Muscle of leg (tissue), 11 donors: ENCODE results near the gene PCSK6. TPM values are rescaled to one million over a fixed set of nuclear protein-coding genes. Genes with fewer than 3 reads are reported as not detected.

Source experiments
- DNase-seq: peaks from one replicate; pipeline ENCODE4 v3.0.0; 2013
- H3K27ac ChIP-seq: one replicate; pipeline ENCODE4 v1.5.1; 2013; ENCODE audit warnings: mild to moderate bottlenecking, low read length, control low read depth
- H3K27me3 ChIP-seq: one replicate; pipeline ENCODE4 v1.6.1; 2013; ENCODE audit warnings: low read length; ENCODE audit not compliant: control insufficient read depth, insufficient read depth
- H3K36me3 ChIP-seq: one replicate; pipeline ENCODE4 v1.6.1; 2013; ENCODE audit warnings: low read length; ENCODE audit not compliant: control insufficient read depth, insufficient read depth
- H3K4me1 ChIP-seq: one replicate; pipeline ENCODE4 v1.6.1; 2013; ENCODE audit warnings: low read length; ENCODE audit not compliant: control insufficient read depth, insufficient read depth
- H3K4me3 ChIP-seq: one replicate; pipeline ENCODE4 v1.5.1; 2013; ENCODE audit warnings: low read length, control low read depth
- H3K9me3 ChIP-seq: replicated peaks from 2 replicates; pipeline ENCODE4 v1.6.1; 2013; ENCODE audit warnings: low read depth, low read length; ENCODE audit not compliant: control insufficient read depth
- WGBS: methylation state at CpG from one replicate; pipeline ENCODE4 v1.1.5; 2013; ENCODE audit warnings: missing lambda C conversion rate; ENCODE audit not compliant: insufficient coverage; 5-methylcytosine and 5-hydroxymethylcytosine counted together
- polyA plus RNA-seq, 8 donors: library from polyadenylated mRNA; unstranded; fragments of 120-200 nt; gene quantifications; one replicate each; pipeline versions ENCODE4 v1.2.1 to v1.2.3, GENCODE V29; 2013; ENCODE audit warnings: inconsistent platforms in 1 of 8, low replicate concordance in 1 of 8; ENCODE audit not compliant: insufficient read length in 8 of 8, insufficient read depth in 1 of 8
- total RNA-seq: library from RNA; stranded (reverse); fragments of 120-200 nt; gene quantifications from one replicate; pipeline ENCODE4 v1.2.4, GENCODE V29; 2013

The PCSK6 gene
- total and polyA plus RNA-seq, 9 donors, result 6.2 to 14.1 (median 9.5) TPM

GRCh38 chr15:101482526-101483371 is 6.8 kb downstream of the PCSK6 start:
- Histone ChIP-seq H3K27me3 (peaks cover 20% of the 10 kb centered on the region), H3K36me3 (no peaks in the 10 kb centered on the region), H3K4me1 (peaks cover 8% of the 10 kb centered on the region), H3K27ac (no peak overlapping the region), H3K4me3 (no peak overlapping the region), H3K9me3 (no peaks in the 10 kb centered on the region)
- 70% methylated on average over 15 of the region's 21 CpGs for WGBS
- no peak for DNase-seq

- peaks cover 8% of the 10 kb centered on the region for H3K4me1 ChIP-seq
- H3K36me3 ChIP-seq, result no peaks in the 10 kb centered on the region
- H3K4me3 ChIP-seq, result no peak overlapping the region
- no peak for DNase-seq
- H3K27ac ChIP-seq, result no peak overlapping the region
- H3K27me3 ChIP-seq, result peaks cover 14% of the 10 kb centered on the region
- H3K9me3 ChIP-seq, result no peaks in the 10 kb centered on the region
- 85% methylated on average over 17 of the region's 17 CpGs for WGBS
Measured at GRCh38 chr15:101481917-101482525, 7.5 kb downstream of the PCSK6 start.

- Histone ChIP-seq H3K9me3 (no peaks in the 10 kb centered on the region), H3K27ac (no peak overlapping the region), H3K4me1 (peaks cover 8% of the 10 kb centered on the region), H3K27me3 (peaks cover 12% of the 10 kb centered on the region), H3K4me3 (no peak overlapping the region), H3K36me3 (no peaks in the 10 kb centered on the region)
- 72% methylated on average over 8 of the region's 8 CpGs for WGBS
- DNase-seq, result no peak
Measured at GRCh38 chr15:101481381-101481705, 8.2 kb downstream of the PCSK6 start.

- no peak overlapping the region for H3K4me3 ChIP-seq
- no peaks in the 10 kb centered on the region for H3K9me3 ChIP-seq
- peaks cover 8% of the 10 kb centered on the region for H3K27me3 ChIP-seq
- DNase-seq, result no peak
- 85% methylated on average over 17 of the region's 23 CpGs for WGBS
- H3K27ac ChIP-seq, result no peak overlapping the region
- H3K36me3 ChIP-seq, result no peaks in the 10 kb centered on the region
- H3K4me1 ChIP-seq, result peaks cover 8% of the 10 kb centered on the region
Measured at GRCh38 chr15:101480613-101481380, 8.7 kb downstream of the PCSK6 start.

- WGBS, result 92% methylated on average over 13 of the region's 15 CpGs
- H3K4me1 ChIP-seq, result peaks cover 8% of the 10 kb centered on the region
- no peak overlapping the region for H3K27ac ChIP-seq
- H3K4me3 ChIP-seq, result no peak overlapping the region
- no peaks in the 10 kb centered on the region for H3K9me3 ChIP-seq
- H3K27me3 ChIP-seq, result peaks cover 8% of the 10 kb centered on the region
- DNase-seq, result no peak
- H3K36me3 ChIP-seq, result no peaks in the 10 kb centered on the region
Measured at GRCh38 chr15:101479851-101480612, 9.5 kb downstream of the PCSK6 start.

- Histone ChIP-seq H3K27ac (no peak overlapping the region), H3K36me3 (no peaks in the 10 kb centered on the region), H3K4me1 (peaks cover 8% of the 10 kb centered on the region), H3K9me3 (no peaks in the 10 kb centered on the region), H3K27me3 (peaks cover 7% of the 10 kb centered on the region), H3K4me3 (no peak overlapping the region)
- 91% methylated on average over 8 of the region's 11 CpGs for WGBS
- no peak for DNase-seq
Measured at GRCh38 chr15:101479342-101479845, 10.1 kb downstream of the PCSK6 start.

- DNase-seq, result no peak
- peaks cover 8% of the 10 kb centered on the region for H3K4me1 ChIP-seq
- no peak overlapping the region for H3K27ac ChIP-seq
- H3K27me3 ChIP-seq, result peaks cover 8% of the 10 kb centered on the region
- H3K36me3 ChIP-seq, result no peaks in the 10 kb centered on the region
- H3K4me3 ChIP-seq, result no peak overlapping the region
- WGBS, result 83% methylated on average over 12 of the region's 14 CpGs
- H3K9me3 ChIP-seq, result no peaks in the 10 kb centered on the region
Measured at GRCh38 chr15:101478701-101479341, 10.7 kb downstream of the PCSK6 start.

GRCh38 chr15:101477851-101478362 is 11.6 kb downstream of the PCSK6 start:
- 82% methylated on average over 3 of the region's 5 CpGs for WGBS
- Histone ChIP-seq H3K4me1 (peaks cover 8% of the 10 kb centered on the region), H3K27me3 (peaks cover 7% of the 10 kb centered on the region), H3K4me3 (no peak overlapping the region), H3K27ac (no peak overlapping the region), H3K36me3 (no peaks in the 10 kb centered on the region), H3K9me3 (no peaks in the 10 kb centered on the region)
- DNase-seq, result no peak

- Histone ChIP-seq H3K4me1 (peaks cover 2% of the 10 kb centered on the region), H3K36me3 (no peaks in the 10 kb centered on the region), H3K9me3 (no peaks in the 10 kb centered on the region), H3K4me3 (no peak overlapping the region), H3K27me3 (peaks cover 7% of the 10 kb centered on the region), H3K27ac (no peak overlapping the region)
- no peak for DNase-seq
- WGBS, result 79% methylated on average over 6 of the region's 10 CpGs
Measured at GRCh38 chr15:101476756-101477155, 12.8 kb downstream of the PCSK6 start.
